Measurements from ENCODE around the gene CCDC148.

Gene CCDC148

DNA sequence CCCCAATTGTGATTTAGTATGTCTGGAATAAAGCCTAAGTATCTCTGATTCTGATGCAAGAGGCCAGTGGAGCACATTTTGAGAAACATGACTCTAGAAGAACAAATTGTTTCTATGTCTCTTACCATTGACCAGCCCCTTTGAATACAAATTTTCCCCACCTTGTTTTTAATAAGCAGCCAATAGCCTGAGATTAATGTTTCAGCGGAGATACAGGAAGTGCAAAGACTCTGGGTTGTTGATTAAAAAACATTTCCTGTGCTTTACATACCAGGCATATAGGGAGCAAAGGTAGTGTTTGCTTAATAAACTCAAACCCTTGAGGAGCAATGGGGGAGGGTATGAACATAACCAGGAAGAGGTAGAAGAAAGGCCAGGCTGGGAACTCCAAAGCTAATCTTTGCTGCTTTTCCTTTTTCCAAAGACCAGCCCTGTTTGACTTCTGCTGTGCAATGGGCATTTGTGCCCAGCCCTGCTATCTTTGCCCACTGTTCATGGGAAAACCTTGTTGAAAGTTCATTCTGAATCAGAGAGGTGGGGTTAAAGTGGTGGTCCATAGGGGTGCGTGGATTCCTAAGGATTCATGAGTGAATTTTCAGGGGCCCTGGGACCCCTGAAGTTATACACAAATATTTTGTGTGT is 325.6 kb downstream of the CCDC148 start:
- in situ Hi-C loops (cut with MboI; ENCODE audit: low pct_unique_long_range_greater_than_20kb, low sequenced_read_pairs, unreplicated experiment) = no loop called here
- TF ChIP-seq, protein P1, sequence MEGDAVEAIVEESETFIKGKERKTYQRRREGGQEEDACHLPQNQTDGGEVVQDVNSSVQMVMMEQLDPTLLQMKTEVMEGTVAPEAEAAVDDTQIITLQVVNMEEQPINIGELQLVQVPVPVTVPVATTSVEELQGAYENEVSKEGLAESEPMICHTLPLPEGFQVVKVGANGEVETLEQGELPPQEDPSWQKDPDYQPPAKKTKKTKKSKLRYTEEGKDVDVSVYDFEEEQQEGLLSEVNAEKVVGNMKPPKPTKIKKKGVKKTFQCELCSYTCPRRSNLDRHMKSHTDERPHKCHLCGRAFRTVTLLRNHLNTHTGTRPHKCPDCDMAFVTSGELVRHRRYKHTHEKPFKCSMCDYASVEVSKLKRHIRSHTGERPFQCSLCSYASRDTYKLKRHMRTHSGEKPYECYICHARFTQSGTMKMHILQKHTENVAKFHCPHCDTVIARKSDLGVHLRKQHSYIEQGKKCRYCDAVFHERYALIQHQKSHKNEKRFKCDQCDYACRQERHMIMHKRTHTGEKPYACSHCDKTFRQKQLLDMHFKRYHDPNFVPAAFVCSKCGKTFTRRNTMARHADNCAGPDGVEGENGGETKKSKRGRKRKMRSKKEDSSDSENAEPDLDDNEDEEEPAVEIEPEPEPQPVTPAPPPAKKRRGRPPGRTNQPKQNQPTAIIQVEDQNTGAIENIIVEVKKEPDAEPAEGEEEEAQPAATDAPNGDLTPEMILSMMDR (IDR thresholded peaks at IDR 0.05; ENCODE audit: extremely low read depth, insufficient read depth, missing control alignments) = no peak
- DNase-seq (ENCODE audit: low spot score) = no peak

DNA sequence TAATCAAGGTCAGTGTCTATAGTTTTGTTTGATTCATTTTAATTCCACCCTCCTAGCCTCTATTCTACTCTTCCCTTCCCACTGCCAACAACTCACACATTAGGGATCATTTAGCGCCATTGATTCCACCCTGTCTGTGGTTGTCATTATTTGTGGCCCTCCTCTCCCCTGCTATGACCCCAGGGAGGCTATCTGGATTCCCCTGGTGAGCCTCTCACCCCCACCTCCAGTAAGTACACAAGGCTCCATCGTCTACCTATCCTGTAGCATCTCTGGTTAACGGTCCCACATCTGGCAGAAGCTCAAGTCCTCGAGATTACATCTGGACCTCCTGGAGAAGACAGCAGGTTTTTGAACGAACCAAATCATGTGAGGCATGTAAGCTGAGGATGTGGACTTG is 327.5 kb downstream of the CCDC148 start:
- in situ Hi-C loops (cut with MboI; ENCODE audit: low pct_unique_long_range_greater_than_20kb, low sequenced_read_pairs, unreplicated experiment) = no loop called here
- TF ChIP-seq, protein P1 (IDR thresholded peaks at IDR 0.05; ENCODE audit: extremely low read depth, insufficient read depth, missing control alignments) = no peak
- DNase-seq (ENCODE audit: low spot score) = no peak

DNA sequence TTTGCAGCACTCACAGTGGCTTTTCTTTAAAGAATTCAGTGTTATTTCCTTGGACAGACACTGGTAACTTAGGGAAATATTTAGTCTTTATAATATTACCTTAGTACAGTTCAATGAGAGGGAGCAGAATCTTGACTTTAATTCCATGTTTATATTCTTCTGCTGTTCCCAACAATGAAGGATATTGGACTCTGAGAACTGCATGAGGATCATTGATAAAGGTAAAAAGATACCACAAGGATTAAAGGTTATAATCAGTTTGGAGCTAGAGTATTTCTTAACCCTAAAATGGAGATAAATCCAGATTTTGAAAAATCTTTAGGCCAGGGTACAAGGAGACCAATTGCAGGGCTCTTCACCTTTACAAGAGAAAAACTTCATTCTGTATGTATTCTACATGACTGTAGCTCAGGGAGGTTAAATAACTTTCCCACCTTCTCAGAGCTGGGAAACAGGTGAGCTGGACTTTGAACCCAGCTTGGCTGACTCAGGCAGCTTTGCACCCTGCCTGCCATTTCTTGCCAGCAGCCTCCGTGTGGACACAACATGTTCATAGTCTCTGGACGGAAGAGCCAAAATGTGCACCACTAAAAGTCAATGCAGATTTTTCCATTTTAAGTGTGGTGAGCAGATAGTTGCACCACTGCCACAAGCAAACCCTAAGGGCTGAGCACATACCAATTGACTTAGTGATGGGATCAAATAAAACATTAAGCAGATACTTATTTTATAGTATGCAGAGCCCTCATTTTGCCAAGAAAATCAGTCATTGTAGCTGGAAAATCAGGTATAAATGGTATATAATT is 328.2 kb downstream of the CCDC148 start:
- TF ChIP-seq, protein P1 (IDR thresholded peaks at IDR 0.05; ENCODE audit: extremely low read depth, insufficient read depth, missing control alignments) = no peak
- in situ Hi-C loops (cut with MboI; ENCODE audit: low pct_unique_long_range_greater_than_20kb, low sequenced_read_pairs, unreplicated experiment) = no loop called here
- no peak for DNase-seq (ENCODE audit: low spot score)

DNA sequence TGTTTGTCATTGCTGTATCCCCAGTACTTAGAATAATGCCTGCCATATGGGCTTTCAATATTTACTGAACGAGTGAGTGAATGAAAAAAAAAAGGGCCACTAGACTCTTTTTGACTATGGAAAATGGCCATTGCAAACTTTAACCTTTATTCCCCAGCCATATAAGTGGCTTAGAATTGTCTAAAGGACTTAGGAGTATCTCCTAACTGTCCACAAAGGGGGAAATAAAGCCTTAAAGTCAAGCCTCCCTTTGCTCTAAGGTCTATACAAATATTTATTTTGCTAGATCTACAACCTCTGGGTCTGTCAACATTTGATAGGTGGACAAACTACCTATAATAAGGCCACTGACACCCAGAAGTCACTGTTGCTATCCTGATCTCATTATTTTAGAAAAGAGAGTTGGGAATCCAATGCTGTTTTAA is 329.2 kb downstream of the CCDC148 start:
- in situ Hi-C loops (cut with MboI; ENCODE audit: low pct_unique_long_range_greater_than_20kb, low sequenced_read_pairs, unreplicated experiment) = no loop called here

DNA sequence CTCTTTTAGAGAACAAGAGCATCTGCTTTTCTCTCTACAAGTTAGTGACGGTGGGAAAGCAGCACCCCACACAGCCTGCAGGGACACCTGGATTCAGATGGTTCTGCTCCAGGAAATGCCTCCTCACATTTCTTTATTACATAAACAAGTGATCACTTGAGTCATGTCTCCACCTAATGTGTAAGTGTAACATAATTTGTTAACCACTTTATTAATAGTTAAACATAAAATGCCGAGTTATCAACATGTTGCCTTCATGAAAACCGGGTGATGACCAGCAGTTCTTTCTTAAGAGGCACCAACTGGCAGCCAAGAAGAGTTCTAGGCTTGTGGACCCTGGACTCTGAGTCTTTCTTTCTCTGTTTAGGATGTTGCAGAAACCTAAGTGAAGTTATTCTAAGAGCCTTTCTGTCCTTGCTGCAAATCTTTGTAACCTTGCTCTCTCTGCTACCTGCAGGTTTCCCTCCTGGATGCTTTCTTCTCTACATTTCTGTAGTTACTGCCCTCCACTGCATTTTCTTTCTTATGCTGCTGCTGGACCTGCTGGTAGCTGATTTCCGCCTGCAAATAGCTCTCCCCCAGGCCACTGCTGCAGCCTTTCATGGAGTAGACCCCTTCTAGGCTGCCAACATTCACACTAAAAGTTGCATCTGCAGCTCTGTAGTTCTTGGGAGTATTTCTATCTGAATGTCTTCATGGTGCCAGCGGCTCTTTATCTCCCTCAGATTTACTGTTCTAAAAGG is 330.6 kb downstream of the CCDC148 start:
- TF ChIP-seq, protein P1 (IDR thresholded peaks at IDR 0.05; ENCODE audit: extremely low read depth, insufficient read depth, missing control alignments) = no peak
- in situ Hi-C loops (cut with MboI; ENCODE audit: low pct_unique_long_range_greater_than_20kb, low sequenced_read_pairs, unreplicated experiment) = no loop called here
- no peak for DNase-seq (ENCODE audit: low spot score)

More for the DNA sequence above, 329.2 kb downstream of the CCDC148 start:
- TF ChIP-seq, protein P1 (IDR thresholded peaks at IDR 0.05; ENCODE audit: extremely low read depth, insufficient read depth, missing control alignments) = no peak
- no peak for DNase-seq (ENCODE audit: low spot score)

DNA sequence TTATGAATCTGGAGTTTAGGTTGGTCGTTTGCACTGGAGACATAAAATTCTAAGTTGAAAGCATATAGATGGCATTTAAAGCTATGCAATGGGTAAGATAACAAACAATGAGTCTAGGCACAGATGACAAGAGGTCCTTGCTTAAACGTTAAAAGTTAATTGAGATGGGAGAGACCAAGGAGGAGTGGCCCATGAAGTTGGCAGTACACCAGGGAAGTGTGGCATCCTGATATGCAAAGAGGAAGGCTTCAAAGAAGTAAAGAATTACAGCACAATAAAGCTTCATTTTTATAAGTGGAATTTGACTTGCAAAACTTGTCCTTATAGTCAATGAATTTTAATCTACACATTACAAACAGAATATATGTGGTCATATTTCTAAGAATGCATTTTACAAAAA is 331.7 kb downstream of the CCDC148 start:
- in situ Hi-C loops (cut with MboI; ENCODE audit: low pct_unique_long_range_greater_than_20kb, low sequenced_read_pairs, unreplicated experiment) = no loop called here
- TF ChIP-seq, protein P1 (IDR thresholded peaks at IDR 0.05; ENCODE audit: extremely low read depth, insufficient read depth, missing control alignments) = no peak
- DNase-seq (ENCODE audit: low spot score) = no peak

Data from GM13977 (cell line).